GM19035 (cell line): ENCODE data around the gene PRKN.

Source experiments
- ATAC-seq: cut with Tn5 transposase; IDR thresholded peaks from one replicate; pipeline ENCODE4 v1.9.1; 2021; ENCODE audit not compliant: unreplicated experiment

Gene PRKN

GRCh38 chr6:162082520-162082919 lies 645.0 kb downstream of the PRKN start:
- no peak for ATAC-seq

GRCh38 chr6:162078667-162079066 lies 648.9 kb downstream of the PRKN start:
- ATAC-seq = no peak

DNA sequence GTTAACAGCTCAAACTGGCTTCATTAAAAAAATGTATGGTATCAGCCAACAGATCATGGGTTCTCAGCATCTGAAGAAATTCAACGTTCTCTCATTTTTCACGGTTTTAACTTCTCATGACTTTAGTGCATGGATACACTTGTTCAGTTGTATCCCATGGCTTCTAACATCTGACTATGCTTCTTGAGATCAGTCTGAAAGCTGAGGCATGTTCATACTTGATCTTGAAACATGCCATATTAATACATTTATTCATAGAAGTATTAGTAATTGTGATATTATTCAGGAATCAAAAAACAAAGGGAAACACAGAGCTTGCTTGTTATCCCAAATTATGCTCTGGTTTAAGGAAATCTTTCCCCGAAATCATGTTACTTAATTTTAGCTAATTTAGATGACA lies 649.4 kb downstream of the PRKN start:
- no peak for ATAC-seq

- ATAC-seq = no peak
Measured at GRCh38 chr6:162076816-162077215, 650.8 kb downstream of the PRKN start.

DNA sequence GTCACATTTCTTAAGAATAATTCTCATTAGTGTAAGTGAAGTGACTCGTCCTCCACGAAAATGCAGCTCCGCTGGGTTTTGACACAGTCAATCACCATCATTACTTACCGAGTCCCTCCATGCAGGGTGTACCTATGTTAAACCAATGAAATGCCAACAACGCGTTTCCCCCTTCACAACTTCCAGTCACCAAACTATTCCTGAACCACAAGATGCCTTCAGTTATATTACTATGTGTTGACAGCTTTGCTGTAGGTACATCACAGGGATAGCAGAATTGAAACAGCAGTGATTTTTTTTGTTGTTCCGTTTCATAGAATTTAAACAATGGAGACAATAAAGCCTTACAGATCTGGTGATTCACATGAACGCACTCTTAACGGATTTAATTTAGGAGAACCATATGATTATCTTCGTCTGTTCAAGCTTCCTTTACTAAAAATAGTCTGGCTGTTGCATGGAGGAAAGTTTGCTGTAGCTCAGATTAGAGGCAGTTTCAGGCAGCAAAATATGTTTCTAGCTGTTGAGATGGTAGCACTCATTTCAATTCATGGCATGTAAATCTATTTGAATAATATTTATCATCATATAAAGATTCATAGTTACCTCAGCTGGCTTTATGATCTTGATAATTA lies 652.8 kb downstream of the PRKN start:
- ATAC-seq = no peak

- ATAC-seq = no peak
Measured at GRCh38 chr6:162070639-162071038, 656.9 kb downstream of the PRKN start.

- ATAC-seq = no peak
Measured at GRCh38 chr6:162069995-162070394, 657.6 kb downstream of the PRKN start.

DNA sequence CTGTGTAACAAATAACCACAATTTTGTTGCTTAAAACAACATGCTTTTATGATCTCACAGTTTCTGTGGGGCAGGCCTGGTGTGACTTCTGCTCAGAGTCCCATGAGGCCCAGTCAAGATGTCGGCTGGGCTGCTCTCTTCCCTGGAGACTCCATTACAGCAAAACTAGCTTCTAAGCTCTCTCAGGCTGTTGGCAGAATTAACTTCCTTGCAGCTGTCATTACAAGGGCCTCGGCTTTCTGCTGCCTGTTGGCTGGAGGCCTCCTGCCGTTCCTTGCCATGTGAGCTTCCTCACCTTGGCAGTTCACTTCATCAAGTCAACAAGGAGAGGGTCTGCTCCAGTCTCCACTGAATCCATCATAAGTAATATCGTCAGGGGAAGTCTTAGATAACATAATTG lies 659.2 kb downstream of the PRKN start:
- no peak for ATAC-seq

GRCh38 chr6:162063666-162064065 lies 663.9 kb downstream of the PRKN start:
- ATAC-seq = no peak

GRCh38 chr6:162058281-162058875 lies 669.2 kb downstream of the PRKN start:
- ATAC-seq = no peak

DNA sequence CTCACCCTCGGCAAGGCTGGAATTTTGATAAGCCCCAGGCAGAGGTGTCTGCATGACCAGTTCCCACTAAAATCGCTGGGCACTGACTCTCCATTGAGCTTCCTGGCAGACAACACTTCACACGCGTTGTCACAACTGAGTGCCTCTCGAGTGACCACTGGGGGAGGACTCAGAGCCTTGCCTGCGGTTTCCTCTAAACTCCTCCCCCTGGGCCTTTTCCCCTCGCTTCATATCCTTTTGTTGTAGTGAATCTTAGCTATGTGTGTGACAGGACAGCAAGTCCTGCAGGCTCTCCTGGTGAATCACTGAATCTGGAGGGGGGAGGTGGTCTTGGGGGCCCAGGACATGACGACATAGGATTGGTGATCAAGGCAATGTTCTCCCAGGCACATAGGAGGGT lies 670.8 kb downstream of the PRKN start:
- ATAC-seq = no peak

DNA sequence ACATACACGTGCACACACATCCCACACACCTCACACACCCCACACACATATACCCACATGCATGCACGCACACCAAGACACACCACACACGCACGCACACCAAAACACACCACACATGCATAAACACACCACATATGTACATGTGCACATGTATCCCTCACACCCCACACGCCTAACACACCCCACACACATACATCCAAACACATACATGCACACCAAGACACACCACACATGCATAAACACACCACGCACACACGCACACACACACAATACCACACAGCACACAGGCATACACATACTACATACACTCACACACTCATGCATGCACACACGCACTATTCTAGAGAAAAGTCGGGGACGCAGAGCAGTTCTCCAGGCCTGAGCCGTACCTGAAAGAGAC lies 671.5 kb downstream of the PRKN start:
- no peak for ATAC-seq

- ATAC-seq = no peak
Measured at GRCh38 chr6:162055365-162055764, 672.2 kb downstream of the PRKN start.

DNA sequence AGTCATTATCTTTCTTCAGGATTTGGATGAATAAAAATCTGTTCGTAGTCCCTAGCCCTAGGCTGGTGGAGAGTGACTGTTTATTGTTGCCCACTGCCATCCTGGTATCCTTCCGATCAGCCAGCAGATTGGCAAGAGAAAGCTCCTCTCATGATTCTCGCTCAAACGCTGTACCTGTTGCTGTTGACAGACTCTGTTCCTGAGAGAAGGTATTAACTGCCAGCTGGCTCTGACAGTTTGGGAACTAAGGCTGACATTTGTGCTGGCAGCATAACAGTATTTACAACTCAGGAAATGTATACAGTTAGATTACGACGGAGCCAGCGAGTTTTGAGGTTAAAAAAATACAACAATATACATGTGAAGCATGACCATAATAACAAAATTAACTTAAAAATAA lies 674.5 kb downstream of the PRKN start:
- ATAC-seq = no peak

DNA sequence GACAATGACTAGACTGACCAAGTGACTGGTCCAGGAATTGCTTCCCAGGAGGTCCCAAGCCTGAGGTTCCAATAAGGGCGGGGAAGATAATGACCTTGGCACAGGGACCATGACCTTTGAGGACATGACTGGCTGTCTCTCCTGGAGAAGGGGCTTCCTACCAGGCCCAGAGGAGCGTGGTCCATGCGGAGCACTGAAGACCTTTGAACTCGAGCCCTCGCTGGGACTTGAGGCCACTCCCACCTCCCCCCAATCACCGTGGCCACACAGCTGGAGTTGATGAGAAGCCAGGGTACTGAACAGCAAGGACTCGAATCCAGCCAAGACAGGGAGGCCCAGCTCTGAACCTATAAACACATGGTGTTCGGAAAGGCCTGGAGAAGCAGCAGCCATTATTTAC lies 677.0 kb downstream of the PRKN start:
- no peak for ATAC-seq

DNA sequence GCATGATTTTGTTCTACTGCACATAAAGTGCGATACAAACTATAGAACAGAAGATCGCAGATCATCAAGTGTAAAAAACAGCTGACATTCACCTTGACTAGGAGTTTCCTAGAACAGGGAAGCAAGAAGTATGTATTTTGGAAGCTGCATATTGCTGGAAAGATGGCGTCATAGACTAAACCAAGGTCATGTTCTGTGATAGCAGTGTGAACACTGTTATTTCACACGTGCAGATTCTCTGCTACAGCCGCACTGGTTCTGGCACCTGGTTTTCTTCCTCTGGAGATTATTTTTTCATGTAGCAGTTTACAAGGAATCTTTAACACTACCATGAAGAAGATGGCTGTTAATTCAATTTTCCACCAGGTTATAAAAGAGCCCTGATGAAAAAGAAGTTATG lies 681.2 kb downstream of the PRKN start:
- ATAC-seq = no peak

- no peak for ATAC-seq
Measured at GRCh38 chr6:162032620-162033019, 694.9 kb downstream of the PRKN start.

- ATAC-seq = no peak
Measured at GRCh38 chr6:162029873-162030576, 697.5 kb downstream of the PRKN start.

- no peak for ATAC-seq
Measured at GRCh38 chr6:162026843-162027242, 700.7 kb downstream of the PRKN start.

GRCh38 chr6:162026031-162026430 lies 701.5 kb downstream of the PRKN start:
- no peak for ATAC-seq

DNA sequence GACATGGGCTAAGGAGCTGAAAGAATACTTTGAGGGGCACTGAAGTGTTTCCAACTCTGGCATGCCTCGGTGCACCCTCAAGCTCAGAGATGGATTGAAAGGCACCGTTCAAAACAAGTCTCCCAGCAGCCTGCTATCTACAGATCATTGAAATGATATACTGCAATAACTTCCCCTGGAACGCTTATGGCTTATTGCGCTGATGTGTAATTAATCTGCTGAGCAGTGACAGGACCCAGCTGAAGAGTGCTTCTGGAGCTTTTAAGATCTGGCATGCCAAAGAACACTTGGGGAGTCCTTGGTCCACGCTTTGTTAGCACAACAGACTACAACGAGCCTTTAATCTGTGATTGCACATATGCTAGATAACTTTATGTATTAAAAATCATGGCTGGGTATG lies 708.2 kb downstream of the PRKN start:
- no peak for ATAC-seq

DNA sequence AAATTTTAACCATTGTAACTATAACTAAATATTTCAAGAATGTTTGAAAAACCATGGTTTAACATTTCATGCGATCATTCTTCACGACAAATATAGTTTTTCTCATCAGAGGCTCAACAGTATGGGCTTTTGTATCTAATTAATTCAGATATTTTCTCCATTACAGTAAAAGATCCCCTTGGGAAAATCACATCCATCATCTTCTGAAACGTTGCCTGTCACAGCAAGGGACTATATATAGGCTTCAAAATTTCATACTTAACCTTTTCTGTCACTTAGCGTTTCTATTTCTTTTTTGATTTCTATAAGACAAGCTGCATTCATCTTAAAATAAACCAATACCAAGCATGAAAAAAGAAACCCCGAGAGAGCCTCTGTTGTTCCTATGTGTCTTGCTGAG lies 710.0 kb downstream of the PRKN start:
- no peak for ATAC-seq
